Stimulated activated CD4-positive, alpha-beta T cell treated with anti-CD3 and anti-CD28 coated beads, Interleukin-2, amount 100 ng/mL, for 4 hours (primary cell): ENCODE results near the gene EFCAB11.

Experiments used
- DNase-seq: peaks from one replicate; pipeline ENCODE4 v3.0.0-alpha.2; 2020; ENCODE audit warnings: low read depth

EFCAB11 gene

GRCh38 chr14:89865153-89865552, 89.4 kb downstream of the EFCAB11 start:
- no peak for DNase-seq

GRCh38 chr14:89862856-89863255, 91.7 kb downstream of the EFCAB11 start:
- DNase-seq = no peak

GRCh38 chr14:89861630-89862029, 92.9 kb downstream of the EFCAB11 start:
- DNase-seq = no peak

GRCh38 chr14:89858089-89858488, 96.4 kb downstream of the EFCAB11 start:
- DNase-seq = no peak

- DNase-seq = no peak
These were observed 97.6 kb downstream of the EFCAB11 start for GRCh38 chr14:89856871-89857345.

GRCh38 chr14:89855961-89856656, 98.4 kb downstream of the EFCAB11 start:
- DNase-seq = no peak

GRCh38 chr14:89853936-89854693, 100.4 kb downstream of the EFCAB11 start:
- DNase-seq = no peak

GRCh38 chr14:89851106-89851505, 103.4 kb downstream of the EFCAB11 start:
- no peak for DNase-seq

GRCh38 chr14:89849931-89850330, 104.6 kb downstream of the EFCAB11 start:
- DNase-seq = no peak

- DNase-seq = no peak
These were observed 106.4 kb downstream of the EFCAB11 start for GRCh38 chr14:89848165-89848564.

GRCh38 chr14:89845346-89845745, 109.2 kb downstream of the EFCAB11 start:
- no peak for DNase-seq

- no peak for DNase-seq
These were observed 110.0 kb downstream of the EFCAB11 start for GRCh38 chr14:89844508-89844907.

- DNase-seq = no peak
These were observed 111.7 kb downstream of the EFCAB11 start for GRCh38 chr14:89842837-89843236.

- DNase-seq = no peak
These were observed 112.7 kb downstream of the EFCAB11 start for GRCh38 chr14:89841851-89842250.

- no peak for DNase-seq
These were observed 117.6 kb downstream of the EFCAB11 start for GRCh38 chr14:89836830-89837469.

- no peak for DNase-seq
These were observed 120.9 kb downstream of the EFCAB11 start for GRCh38 chr14:89833661-89834060.

- no peak for DNase-seq
These were observed 121.4 kb downstream of the EFCAB11 start for GRCh38 chr14:89833120-89833532.

- DNase-seq = no peak
These were observed 125.9 kb downstream of the EFCAB11 start for GRCh38 chr14:89828471-89829165.

- no peak for DNase-seq
These were observed 127.3 kb downstream of the EFCAB11 start for GRCh38 chr14:89827265-89827664.

GRCh38 chr14:89826596-89826995, 127.9 kb downstream of the EFCAB11 start:
- DNase-seq = no peak

- no peak for DNase-seq
These were observed 130.8 kb downstream of the EFCAB11 start for GRCh38 chr14:89823743-89824142.

GRCh38 chr14:89814126-89814525, 140.4 kb downstream of the EFCAB11 start:
- DNase-seq = no peak
